Endothelial cell of umbilical vein (primary cell): ENCODE measurements around the gene INPP5K. TPM values are rescaled to one million over a fixed set of nuclear protein-coding genes. Genes with fewer than 3 reads are reported as not detected.
A peak's percentile ranks its signal among the peaks of the same experiment; 100 is the strongest.

ENCODE experiments used
- BruUV-seq: library from RNA; stranded (reverse); fragments of 400-500 nt; replicated peaks from 2 replicates; lab custom pipeline; 2021; lab: Mats Ljungman, UMichigan
- CTCF ChIA-PET: fragments of 300-600, 350-600 bp; sonication (Branson Sonifier 250); formaldehyde crosslinking; loops from one replicate; lab custom pipeline; 2021; ENCODE audit warnings: antibody characterized with exemption, inconsistent platforms; lab: Charles Lee
- POLR2A ChIA-PET: fragments of 300-600, 350-600 bp; sonication (Branson Sonifier 250); formaldehyde crosslinking; loops from one replicate; lab custom pipeline; 2021; ENCODE audit warnings: antibody characterized with exemption, inconsistent platforms; lab: Charles Lee
- DNase-seq: peaks from one replicate; pipeline ENCODE4 v3.0.0-alpha.2; 2011; ENCODE audit warnings: low read depth, low spot score
- FAIRE-seq: peaks from 2 replicates; lab custom pipeline; 2011; peaks lifted over from hg19 to GRCh38; lab: Jason Lieb, UNC
- H2AFZ ChIP-seq: 2 replicates; pipeline ENCODE4 v1.6.0; 2012; ENCODE audit warnings: low read depth, low read length, control low read depth, inconsistent platforms
- H3K27ac ChIP-seq: 2 replicates; pipeline ENCODE4 v1.5.1; 2011; ENCODE audit warnings: low read depth, mild to moderate bottlenecking, control low read depth, low read length, moderate library complexity; ENCODE audit not compliant: insufficient read depth
- H3K27me3 ChIP-seq, 2 experiments: 2 replicates each; pipeline versions ENCODE4 v1.6.0 to v1.6.1; 2011; ENCODE audit warnings: low read length in 2 of 2, mixed read lengths in 1 of 2; ENCODE audit not compliant: control insufficient read depth in 2 of 2, insufficient read depth in 2 of 2
- H3K36me3 ChIP-seq, 2 experiments: 2 replicates in 1 of 2; 3 replicates in 1 of 2; pipeline ENCODE4 v1.5.1; 2011; ENCODE audit warnings: low read length in 2 of 2, mild to moderate bottlenecking in 1 of 2, moderate library complexity in 1 of 2; ENCODE audit not compliant: control insufficient read depth in 2 of 2, insufficient read depth in 2 of 2; ENCODE audit errors: extremely low read depth in 1 of 2
- H3K4me1 ChIP-seq: 3 replicates; pipeline ENCODE4 v1.5.1; 2011; ENCODE audit warnings: mild to moderate bottlenecking, low read length; ENCODE audit not compliant: control insufficient read depth, insufficient read depth; ENCODE audit errors: extremely low read depth
- H3K4me2 ChIP-seq: 2 replicates; pipeline ENCODE4 v1.6.1; 2011; ENCODE audit warnings: low read length, control low read depth, mixed read lengths; ENCODE audit not compliant: insufficient read depth
- H3K4me3 ChIP-seq, 3 experiments: fragments of 200-600 bp in 1 of 3; sonication (generic), shearing (Covaris generic) in 1 of 3; replicated peaks in 1 of 3; 2 replicates each; pipeline ENCODE4 v1.5.1; 2011 to 2016; ENCODE audit warnings: control low read depth in 3 of 3, low read length in 3 of 3, mild to moderate bottlenecking in 2 of 3, inconsistent platforms in 1 of 3, low read depth in 1 of 3, moderate library complexity in 1 of 3; ENCODE audit not compliant: insufficient read depth in 1 of 3
- H3K79me2 ChIP-seq: 2 replicates; pipeline ENCODE4 v1.6.0; 2012; ENCODE audit warnings: low read length, inconsistent platforms; ENCODE audit not compliant: control insufficient read depth, insufficient read depth
- H3K9ac ChIP-seq: replicated peaks from 2 replicates; pipeline ENCODE3; 2011; ENCODE audit warnings: low read length, control low read depth; ENCODE audit not compliant: insufficient read depth; ENCODE audit errors: extremely low read depth
- H3K9me1 ChIP-seq: replicated peaks from 3 replicates; pipeline ENCODE4 v1.6.0; 2011; ENCODE audit warnings: mild to moderate bottlenecking, low read length; ENCODE audit not compliant: control insufficient read depth, insufficient read depth; ENCODE audit errors: extremely low read depth
- H3K9me3 ChIP-seq: replicated peaks from 2 replicates; pipeline ENCODE4 v1.5.1; 2012; ENCODE audit warnings: low read length, inconsistent platforms; ENCODE audit not compliant: control insufficient read depth, insufficient read depth
- H4K20me1 ChIP-seq: replicated peaks from 2 replicates; pipeline ENCODE3; 2011; ENCODE audit warnings: mild to moderate bottlenecking, low read length; ENCODE audit not compliant: control insufficient read depth, insufficient read depth; ENCODE audit errors: extremely low read depth
- CTCF ChIP-seq, 2 donors: IDR thresholded peaks; 1 replicate in 1 of 2; 2 replicates in 1 of 2; pipeline ENCODE4 v1.5.1; 2011; ENCODE audit warnings: low read length in 2 of 2, mild to moderate bottlenecking in 2 of 2, moderate library complexity in 2 of 2, control low read depth in 1 of 2, inconsistent platforms in 1 of 2, low read depth in 1 of 2; ENCODE audit not compliant: insufficient read depth in 1 of 2; ENCODE audit errors: extremely low read depth in 1 of 2
- EZH2 ChIP-seq: IDR thresholded peaks from 2 replicates; pipeline ENCODE4 v1.6.1; 2012; ENCODE audit warnings: borderline replicate concordance, low read depth, mild to moderate bottlenecking, moderate library complexity, low read length, inconsistent platforms; ENCODE audit not compliant: severe bottlenecking
- FOS ChIP-seq: IDR thresholded peaks from 2 replicates; pipeline ENCODE4 v1.6.1; 2011; ENCODE audit warnings: mild to moderate bottlenecking, low read length, moderate library complexity, borderline replicate concordance; ENCODE audit not compliant: insufficient read depth
- GATA2 ChIP-seq: IDR thresholded peaks from 2 replicates; pipeline ENCODE4 v1.7.0; 2011; ENCODE audit warnings: low read depth, mild to moderate bottlenecking, moderate library complexity, mixed read lengths, low read length; ENCODE audit not compliant: insufficient read length, insufficient read depth
- JUN ChIP-seq: IDR thresholded peaks from 2 replicates; pipeline ENCODE4 v1.6.1; 2011; ENCODE audit warnings: borderline replicate concordance, low read depth; ENCODE audit not compliant: insufficient read length, insufficient read depth
- MAX ChIP-seq: IDR thresholded peaks from 2 replicates; pipeline ENCODE4 v1.6.1; 2011; ENCODE audit not compliant: insufficient read depth, insufficient read length
- MYC ChIP-seq: IDR thresholded peaks from one replicate; pipeline ENCODE4 v1.6.1; 2011; ENCODE audit warnings: mild to moderate bottlenecking, low read depth, low read length
- POLR2A ChIP-seq: IDR thresholded peaks from 2 replicates; pipeline ENCODE4 v1.6.1; 2012; ENCODE audit warnings: low read depth, mild to moderate bottlenecking, control low read depth, low read length
- POLR2AphosphoS5 ChIP-seq: IDR thresholded peaks from 2 replicates; pipeline ENCODE4 v1.6.1; 2012; ENCODE audit warnings: low read depth, mild to moderate bottlenecking, control low read depth, low read length, moderate library complexity; ENCODE audit not compliant: insufficient read depth
- dilution Hi-C: fragments of 300-500 bp; cut with MboI; formaldehyde crosslinking; loops from one replicate; pipeline ENCODE4 v1.15.0; 2019; ENCODE audit warnings: low sequenced_read_pairs; ENCODE audit not compliant: extremely low pct_ligation_motif_present
- intact Hi-C: fragments of 100-400 bp; cut with micrococcal nuclease; formaldehyde crosslinking; loops from one replicate; pipeline ENCODE4 v1.10.0; 2022
- polyA plus RNA-seq, 4 experiments: library from polyadenylated mRNA; depleted of rRNA in 3 of 4; stranded (reverse) in 3 of 4; unstranded in 1 of 4; fragments of >200 nt; gene quantifications; 2 replicates each; pipeline versions ENCODE4 v1.2.1 to v1.2.3, GENCODE V29; 2011 to 2012; ENCODE audit warnings: missing spikeins in 1 of 4
- total RNA-seq: library from RNA; stranded (reverse); gene quantifications from 2 replicates; pipeline ENCODE4 v1.2.3, GENCODE V29; 2021

The INPP5K gene
- total and polyA plus RNA-seq, 2 donors (not counting 3 experiments of a cell fraction or from before 2014, with no cell fraction given), result 44.2 to 54.1 TPM

GRCh38 chr17:1461198-1461944, 55.0 kb downstream of the INPP5K start:
- no TSS peak for BruUV-seq
- Histone ChIP-seq H3K27ac (no peak overlapping the region), H3K9me3 (no peaks in the 10 kb centered on the region), H3K36me3 (peaks cover 0 to 14% of the 10 kb centered on the region in 2 experiments), H3K4me1 (peaks cover 21% of the 10 kb centered on the region), H3K79me2 (no peaks in the 10 kb centered on the region), H4K20me1 (no peaks in the 10 kb centered on the region), H2AFZ (no peak overlapping the region), H3K4me2 (no peak overlapping the region), H3K4me3 (no peak overlapping the region), H3K27me3 (no peaks in the 10 kb centered on the region), H3K9ac (no peak overlapping the region), H3K9me1 (no peaks in the 10 kb centered on the region)
- dilution Hi-C loops (no loop called here), intact Hi-C loops (no loop called here)
- POLR2A ChIA-PET, result no interaction called here
- TF ChIP-seq POLR2A (peak; percentile 55), MAX (no peak)
- CTCF ChIA-PET, result interaction anchor here (1.1 to 6.0 kb wide), 4 partner anchors 11 to 96 kb away, joined by 3 to 30 read pairs (median 15); partner anchors contain the start of gene INPP5K
- FAIRE-seq (peak; percentile 15), DNase-seq (no peak)

- H2AFZ ChIP-seq, result no peak overlapping the region
- TF ChIP-seq EZH2 (no peak), MAX (no peak), JUN (peak; percentile 19), POLR2A (no peak), POLR2AphosphoS5 (peak; percentile 28), FOS (peak; percentile 37), CTCF (IDR thresholded peaks at IDR 0.05; ENCODE audit: extremely low read depth in 1 of 2, insufficient read depth in 1 of 2, low read depth in 1 of 2, low read length in 2 of 2) (no peak), MYC (no peak), GATA2 (no peak)
- intact Hi-C loops, result no loop called here
- ChIA-PET CTCF (interaction anchor here (0.7 to 6.0 kb wide), 4 partner anchors 28 to 95 kb away, joined by 3 to 30 read pairs (median 8); partner anchors contain the start of gene INPP5K), POLR2A (no interaction called here)
- no peaks in the 10 kb centered on the region for H3K9me1 ChIP-seq
- DNase-seq, result peak; percentile 49
- no peaks in the 10 kb centered on the region for H3K9me3 ChIP-seq
- H3K9ac ChIP-seq, result no peak overlapping the region
- no peaks in the 10 kb centered on the region for H3K27me3 ChIP-seq
- H3K36me3 ChIP-seq, result peaks cover 0 to 8% of the 10 kb centered on the region in 2 experiments
- peak overlapping the region; percentile 23 for H3K4me2 ChIP-seq
- H4K20me1 ChIP-seq, result no peaks in the 10 kb centered on the region
- no peak overlapping the region for H3K27ac ChIP-seq
- H3K4me3 ChIP-seq, result no peak overlapping the region
- BruUV-seq, result no TSS peak
- dilution Hi-C loops, result no loop called here
- H3K79me2 ChIP-seq, result peaks cover 7% of the 10 kb centered on the region
- H3K4me1 ChIP-seq, result peaks cover 21% of the 10 kb centered on the region
- peak; percentile 57 for FAIRE-seq
These were observed 56.2 kb downstream of the INPP5K start for GRCh38 chr17:1460233-1460632.
